NCI-H510A treated with DMSO at 0.1 percent for 48 hours (cell line): Measurements from ENCODE around the gene CDCA8.

Experiments used
- DNase-seq: peaks from one replicate; lab custom pipeline; 2025; lab: John Stamatoyannopoulos, UW

Gene CDCA8

GRCh38 chr1:37692078-37692833, at the start of gene CDCA8:
CDCA8 (plus strand) TSS chr1:37692516; CDS start chr1:37692691, 175 bp downstream.
- peak; percentile 100 for DNase-seq

- DNase-seq, result no peak
Measured at GRCh38 chr1:37647281-37647680, 45.0 kb upstream of the CDCA8 start.

GRCh38 chr1:37650173-37650572, 42.1 kb upstream of the CDCA8 start:
- DNase-seq, result no peak

- DNase-seq, result no peak
Measured at GRCh38 chr1:37650721-37651120, 41.6 kb upstream of the CDCA8 start.

GRCh38 chr1:37651803-37652202, 40.5 kb upstream of the CDCA8 start:
- DNase-seq, result no peak

GRCh38 chr1:37652976-37653375, 39.3 kb upstream of the CDCA8 start:
- DNase-seq, result no peak

- no peak for DNase-seq
Measured at GRCh38 chr1:37653906-37654305, 38.4 kb upstream of the CDCA8 start.

- peak; percentile 67 for DNase-seq
Measured at GRCh38 chr1:37655274-37655673, 37.0 kb upstream of the CDCA8 start.

GRCh38 chr1:37656026-37656425, 36.3 kb upstream of the CDCA8 start:
- peak; percentile 85 for DNase-seq

GRCh38 chr1:37656881-37657280, 35.4 kb upstream of the CDCA8 start:
- no peak for DNase-seq

- DNase-seq, result no peak
Measured at GRCh38 chr1:37657620-37658412, 34.5 kb upstream of the CDCA8 start.

GRCh38 chr1:37658486-37658885, 33.8 kb upstream of the CDCA8 start:
- DNase-seq, result no peak

GRCh38 chr1:37660664-37661063, 31.7 kb upstream of the CDCA8 start:
- DNase-seq, result no peak

- DNase-seq, result no peak
Measured at GRCh38 chr1:37661401-37661800, 30.9 kb upstream of the CDCA8 start.

GRCh38 chr1:37662031-37662755, 30.1 kb upstream of the CDCA8 start:
- DNase-seq, result no peak

- no peak for DNase-seq
Measured at GRCh38 chr1:37663426-37664000, 28.8 kb upstream of the CDCA8 start.

GRCh38 chr1:37666241-37666867, 26.0 kb upstream of the CDCA8 start:
- DNase-seq, result no peak

- DNase-seq, result no peak
Measured at GRCh38 chr1:37667023-37667671, 25.2 kb upstream of the CDCA8 start.

GRCh38 chr1:37670133-37670532, 22.2 kb upstream of the CDCA8 start:
- DNase-seq, result no peak

GRCh38 chr1:37671261-37671660, 21.1 kb upstream of the CDCA8 start:
- DNase-seq, result no peak

- no peak for DNase-seq
Measured at GRCh38 chr1:37672136-37672870, 20.0 kb upstream of the CDCA8 start.
